Posterior vena cava (tissue), 2 donors: ENCODE data around the gene SCYGR3. TPM values are rescaled to one million over a fixed set of nuclear protein-coding genes. Genes with fewer than 3 reads are reported as not detected.

Experiments used
- DNase-seq: peaks from one replicate; pipeline ENCODE4 v3.0.0-alpha.2; 2020; ENCODE audit warnings: low spot score
- intact Hi-C, 2 donors: fragments of 100-400 bp; cut with DNase I; formaldehyde crosslinking; loops; one replicate each; pipeline versions ENCODE4 v1.14.1 to v1.14.2; 2022 to 2023
- total RNA-seq, 2 donors: library from RNA; stranded (reverse); fragmentation: NEBNext Ultra II Directional; extraction: Animal tissue kit (Norgen Biotek cat#: 25700); gene quantifications; one replicate each; pipeline ENCODE4 v1.2.1, GENCODE V29; 2021
- donor health status: DM: yes; HTN: yes; CAD: no.
- donor health status: DM: yes; HTN: yes; CAD: no.

The SCYGR3 gene
- total RNA-seq, 2 donors from 2014 or later, result not detected

GRCh38 chr2:227576812-227577211 is 37.8 kb downstream of the SCYGR3 start:
- no peak for DNase-seq
- intact Hi-C loops, result no loop called here

GRCh38 chr2:227576110-227576509 is 38.5 kb downstream of the SCYGR3 start:
- DNase-seq, result no peak
- intact Hi-C loops, result no loop called here

- DNase-seq, result no peak
- intact Hi-C loops, result no loop called here
These were observed 44.0 kb downstream of the SCYGR3 start for GRCh38 chr2:227570615-227571014.

GRCh38 chr2:227568852-227569169 is 45.8 kb downstream of the SCYGR3 start:
- intact Hi-C loops, result no loop called here
- no peak for DNase-seq

GRCh38 chr2:227566012-227566411 is 48.6 kb downstream of the SCYGR3 start:
- intact Hi-C loops, result no loop called here
- no peak for DNase-seq

GRCh38 chr2:227565080-227565479 is 49.6 kb downstream of the SCYGR3 start:
- no peak for DNase-seq
- intact Hi-C loops, result no loop called here

Other genes starting within 250 kb of the SCYGR3 start
- under 1 TPM in 1 of 2 donors, not detected in 1; 0.10 TPM for gene TM4SF20, start 235.5 kb downstream of the SCYGR3 start, total RNA-seq
- gene SCYGR1, start 226.9 kb downstream of the SCYGR3 start, total RNA-seq, result not detected
- 10 to 100 TPM; 82.8 to 85.5 TPM for gene AGFG1, start 142.7 kb downstream of the SCYGR3 start, total RNA-seq
- not detected for gene SCYGR2, start 15.9 kb downstream of the SCYGR3 start, total RNA-seq
- not detected for gene SCYGR4, start 2.7 kb upstream of the SCYGR3 start, total RNA-seq
- gene SCYGR5, start 52.0 kb upstream of the SCYGR3 start, total RNA-seq, result not detected
- gene SLC19A3, start 103.2 kb upstream of the SCYGR3 start, total RNA-seq, result 1 to 10 TPM; 2.3 to 2.4 TPM
- gene SCYGR6, start 109.9 kb upstream of the SCYGR3 start, total RNA-seq, result not detected
- not detected for gene SCYGR7, start 113.5 kb upstream of the SCYGR3 start, total RNA-seq
- gene SCYGR8, start 131.1 kb upstream of the SCYGR3 start, total RNA-seq, result not detected
- gene CCL20, start 199.0 kb upstream of the SCYGR3 start, total RNA-seq, result not detected